Bronchial epithelial cell (primary cell): ENCODE results near the gene IFNG. TPM values are rescaled to one million over a fixed set of nuclear protein-coding genes. Genes with fewer than 3 reads are reported as not detected.

Source experiments
- DNase-seq: peaks from one replicate; pipeline ENCODE4 v3.0.0-alpha.2; 2010; ENCODE audit warnings: low read depth
- FAIRE-seq: peaks from 2 replicates; lab custom pipeline; 2011; peaks lifted over from hg19 to GRCh38; lab: Jason Lieb, UNC
- H3K27me3 ChIP-seq: 2 replicates; pipeline ENCODE4 v1.5.1; 2011; ENCODE audit warnings: low read length; ENCODE audit not compliant: control insufficient read depth, insufficient read depth
- H3K36me3 ChIP-seq: 2 replicates; pipeline ENCODE4 v1.5.1; 2011; ENCODE audit warnings: low read length; ENCODE audit not compliant: control insufficient read depth, insufficient read depth
- H3K4me3 ChIP-seq: 2 replicates; pipeline ENCODE4 v1.5.1; 2011; ENCODE audit warnings: mild to moderate bottlenecking, low read depth, low read length, control low read depth
- total RNA-seq: library from RNA; depleted of rRNA; stranded (reverse); fragments of >200 nt; gene quantifications from 2 replicates; pipeline ENCODE4 v1.2.1, GENCODE V29; 2014
- TF ChIP-seq, protein P1 (sequence below): IDR thresholded peaks from 2 replicates; pipeline ENCODE4 v1.5.1; 2011; ENCODE audit warnings: mild to moderate bottlenecking, moderate library complexity, low read length, control low read depth, inconsistent platforms; ENCODE audit not compliant: insufficient read depth, severe bottlenecking

Gene IFNG
- total RNA-seq, 1 donor from 2014 or later: not detected

GRCh38 chr12:68106160-68106559 lies 53.4 kb downstream of the IFNG start:
- FAIRE-seq: no peak

More at GRCh38 chr12:68106160-68106559, 53.4 kb downstream of the IFNG start:
- H3K36me3 ChIP-seq: no peaks in the 10 kb centered on the region
- TF ChIP-seq, protein P1, sequence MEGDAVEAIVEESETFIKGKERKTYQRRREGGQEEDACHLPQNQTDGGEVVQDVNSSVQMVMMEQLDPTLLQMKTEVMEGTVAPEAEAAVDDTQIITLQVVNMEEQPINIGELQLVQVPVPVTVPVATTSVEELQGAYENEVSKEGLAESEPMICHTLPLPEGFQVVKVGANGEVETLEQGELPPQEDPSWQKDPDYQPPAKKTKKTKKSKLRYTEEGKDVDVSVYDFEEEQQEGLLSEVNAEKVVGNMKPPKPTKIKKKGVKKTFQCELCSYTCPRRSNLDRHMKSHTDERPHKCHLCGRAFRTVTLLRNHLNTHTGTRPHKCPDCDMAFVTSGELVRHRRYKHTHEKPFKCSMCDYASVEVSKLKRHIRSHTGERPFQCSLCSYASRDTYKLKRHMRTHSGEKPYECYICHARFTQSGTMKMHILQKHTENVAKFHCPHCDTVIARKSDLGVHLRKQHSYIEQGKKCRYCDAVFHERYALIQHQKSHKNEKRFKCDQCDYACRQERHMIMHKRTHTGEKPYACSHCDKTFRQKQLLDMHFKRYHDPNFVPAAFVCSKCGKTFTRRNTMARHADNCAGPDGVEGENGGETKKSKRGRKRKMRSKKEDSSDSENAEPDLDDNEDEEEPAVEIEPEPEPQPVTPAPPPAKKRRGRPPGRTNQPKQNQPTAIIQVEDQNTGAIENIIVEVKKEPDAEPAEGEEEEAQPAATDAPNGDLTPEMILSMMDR: no peak
- H3K4me3 ChIP-seq: no peak overlapping the region
- peak; percentile 46 for DNase-seq
- no peaks in the 10 kb centered on the region for H3K27me3 ChIP-seq

Other genes starting within 250 kb of the IFNG start
- gene IFNG-AS1, start 170.3 kb downstream of the IFNG start, total RNA-seq: not detected in 2 replicates
- gene IL26, start 66.1 kb upstream of the IFNG start, total RNA-seq: not detected in 2 replicates
- not detected in 2 replicates for gene IL22, start 93.9 kb upstream of the IFNG start, total RNA-seq
- gene MDM1, start 172.6 kb upstream of the IFNG start, total RNA-seq: 5.8 and 6.4 TPM in 2 replicates